MCF 10A (cell line): ENCODE results near the gene AVL9. TPM values are rescaled to one million over a fixed set of nuclear protein-coding genes. Genes with fewer than 3 reads are reported as not detected.

Source experiments
- BruUV-seq: library from RNA; stranded (reverse); fragments of 400-500 nt; replicated peaks from 2 replicates; lab custom pipeline; 2021; lab: Mats Ljungman, UMichigan
- CTCF ChIA-PET: fragments of 300-600 bp; sonication (Branson Sonifier 250); formaldehyde crosslinking; extraction: SDS; loops from one replicate; lab custom pipeline; 2021; ENCODE audit warnings: antibody characterized with exemption, inconsistent platforms; lab: Yijun Ruan, JAX
- POLR2A ChIA-PET: fragments of 300-600, 350-650 bp; sonication (Branson Sonifier 250); formaldehyde crosslinking; extraction: SDS; loops from one replicate; lab custom pipeline; 2020; ENCODE audit warnings: antibody characterized with exemption, inconsistent platforms; lab: Yijun Ruan, JAX
- DNase-seq: peaks from one replicate; pipeline ENCODE4 v3.0.0-alpha.2; 2018; ENCODE audit not compliant: unreplicated experiment
- H3K27ac Mint-ChIP-seq: one replicate; pipeline ENCODE4 v1.8.0; 2022; ENCODE audit warnings: mild to moderate bottlenecking, low read depth, mixed read lengths; ENCODE audit not compliant: unreplicated experiment
- H3K27me3 Mint-ChIP-seq: one replicate; pipeline ENCODE4 v1.8.0; 2022; ENCODE audit warnings: mixed read lengths; ENCODE audit not compliant: insufficient read depth, unreplicated experiment
- H3K36me3 Mint-ChIP-seq: one replicate; pipeline ENCODE4 v1.8.0; 2022; ENCODE audit warnings: mild to moderate bottlenecking, moderate library complexity, mixed read lengths; ENCODE audit not compliant: insufficient read depth, unreplicated experiment
- H3K4me1 Mint-ChIP-seq: one replicate; pipeline ENCODE4 v1.8.0; 2022; ENCODE audit warnings: mixed read lengths; ENCODE audit not compliant: insufficient read depth, unreplicated experiment
- H3K4me3 Mint-ChIP-seq: one replicate; pipeline ENCODE4 v1.8.0; 2022; ENCODE audit warnings: mild to moderate bottlenecking, moderate library complexity, mixed read lengths; ENCODE audit not compliant: unreplicated experiment
- H3K9me3 Mint-ChIP-seq: one replicate; pipeline ENCODE4 v1.8.0; 2022; ENCODE audit warnings: mixed read lengths; ENCODE audit not compliant: unreplicated experiment
- intact Hi-C: fragments of 100-400 bp; cut with micrococcal nuclease; formaldehyde crosslinking; loops from 2 replicates; pipeline ENCODE4 v1.14.1; 2022
- total RNA-seq: library from RNA; stranded (reverse); gene quantifications from 2 replicates; pipeline ENCODE4 v1.2.3, GENCODE V29; 2022
- TF ChIP-seq, protein P1 (sequence below): fragments of 200-600 bp; IDR thresholded peaks from one replicate; pipeline ENCODE4 v1.8.0; 2022; ENCODE audit warnings: antibody characterized with exemption, mild to moderate bottlenecking; ENCODE audit not compliant: unreplicated experiment

Gene AVL9
- total RNA-seq, 1 experiment from 2014 or later: 38.6 TPM

DNA sequence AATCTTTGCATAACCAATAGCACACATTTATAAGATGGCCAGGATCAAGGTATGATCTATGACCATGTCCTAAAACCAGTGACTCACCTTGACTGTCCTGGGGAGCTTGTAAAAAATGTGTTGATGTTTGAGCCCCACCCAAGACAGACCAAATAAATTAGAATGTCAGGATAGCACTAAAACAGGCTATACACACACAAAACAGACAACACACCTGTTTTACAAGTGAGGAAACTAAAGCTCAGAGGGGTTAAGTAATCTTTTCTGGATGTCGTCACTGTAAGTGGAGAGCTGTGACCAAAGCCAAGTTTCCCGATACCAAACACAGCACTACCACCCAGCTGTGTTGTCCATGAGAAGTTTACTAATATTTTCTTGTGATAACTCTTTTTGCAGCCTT lies 84.5 kb downstream of the AVL9 start:
- no peak overlapping the region for H3K27ac Mint-ChIP-seq
- peaks cover 83% of the 10 kb centered on the region for H3K36me3 Mint-ChIP-seq
- no peaks in the 10 kb centered on the region for H3K9me3 Mint-ChIP-seq
- POLR2A ChIA-PET: interaction anchor here (0.6 to 0.8 kb wide), 2 partner anchors 8 to 501 kb away, joined by 3 read pairs; no protein-coding TSS in a partner anchor
- TF ChIP-seq, protein P1, sequence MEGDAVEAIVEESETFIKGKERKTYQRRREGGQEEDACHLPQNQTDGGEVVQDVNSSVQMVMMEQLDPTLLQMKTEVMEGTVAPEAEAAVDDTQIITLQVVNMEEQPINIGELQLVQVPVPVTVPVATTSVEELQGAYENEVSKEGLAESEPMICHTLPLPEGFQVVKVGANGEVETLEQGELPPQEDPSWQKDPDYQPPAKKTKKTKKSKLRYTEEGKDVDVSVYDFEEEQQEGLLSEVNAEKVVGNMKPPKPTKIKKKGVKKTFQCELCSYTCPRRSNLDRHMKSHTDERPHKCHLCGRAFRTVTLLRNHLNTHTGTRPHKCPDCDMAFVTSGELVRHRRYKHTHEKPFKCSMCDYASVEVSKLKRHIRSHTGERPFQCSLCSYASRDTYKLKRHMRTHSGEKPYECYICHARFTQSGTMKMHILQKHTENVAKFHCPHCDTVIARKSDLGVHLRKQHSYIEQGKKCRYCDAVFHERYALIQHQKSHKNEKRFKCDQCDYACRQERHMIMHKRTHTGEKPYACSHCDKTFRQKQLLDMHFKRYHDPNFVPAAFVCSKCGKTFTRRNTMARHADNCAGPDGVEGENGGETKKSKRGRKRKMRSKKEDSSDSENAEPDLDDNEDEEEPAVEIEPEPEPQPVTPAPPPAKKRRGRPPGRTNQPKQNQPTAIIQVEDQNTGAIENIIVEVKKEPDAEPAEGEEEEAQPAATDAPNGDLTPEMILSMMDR: no peak
- no peak for DNase-seq
- intact Hi-C loops: no loop called here
- no peak overlapping the region for H3K4me3 Mint-ChIP-seq
- no peaks in the 10 kb centered on the region for H3K4me1 Mint-ChIP-seq
- CTCF ChIA-PET: no interaction called here
- H3K27me3 Mint-ChIP-seq: no peaks in the 10 kb centered on the region
- no TSS peak for BruUV-seq

DNA sequence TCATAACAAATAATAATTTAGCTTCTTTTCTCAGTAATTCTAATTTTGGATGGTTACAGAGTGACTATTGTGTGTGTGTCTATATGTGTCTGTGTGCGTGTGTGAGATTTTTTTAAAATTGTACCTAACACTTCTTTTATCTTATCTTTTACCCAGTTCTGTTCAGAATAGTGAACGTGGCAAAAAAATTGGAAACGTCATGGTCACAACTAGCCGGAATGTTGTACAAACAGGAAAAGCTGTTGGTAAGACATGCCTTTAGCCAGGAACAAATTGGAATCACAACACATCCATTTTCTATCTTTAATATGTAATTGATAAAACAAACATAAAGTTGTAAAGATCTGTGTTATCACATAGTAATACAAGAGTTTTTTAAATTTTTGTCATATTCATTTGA lies 85.4 kb downstream of the AVL9 start:
- H3K4me3 Mint-ChIP-seq: no peak overlapping the region
- no peaks in the 10 kb centered on the region for H3K9me3 Mint-ChIP-seq
- POLR2A ChIA-PET: no interaction called here
- H3K36me3 Mint-ChIP-seq: peaks cover 83% of the 10 kb centered on the region
- H3K4me1 Mint-ChIP-seq: no peaks in the 10 kb centered on the region
- CTCF ChIA-PET: interaction anchor here (0.6 to 0.8 kb wide), 2 partner anchors 8 to 232 kb away, joined by 3 read pairs; no protein-coding TSS in a partner anchor
- H3K27ac Mint-ChIP-seq: no peak overlapping the region
- TF ChIP-seq, protein P1: no peak
- no peaks in the 10 kb centered on the region for H3K27me3 Mint-ChIP-seq
- BruUV-seq: no TSS peak
- DNase-seq: no peak
- intact Hi-C loops: no loop called here

DNA sequence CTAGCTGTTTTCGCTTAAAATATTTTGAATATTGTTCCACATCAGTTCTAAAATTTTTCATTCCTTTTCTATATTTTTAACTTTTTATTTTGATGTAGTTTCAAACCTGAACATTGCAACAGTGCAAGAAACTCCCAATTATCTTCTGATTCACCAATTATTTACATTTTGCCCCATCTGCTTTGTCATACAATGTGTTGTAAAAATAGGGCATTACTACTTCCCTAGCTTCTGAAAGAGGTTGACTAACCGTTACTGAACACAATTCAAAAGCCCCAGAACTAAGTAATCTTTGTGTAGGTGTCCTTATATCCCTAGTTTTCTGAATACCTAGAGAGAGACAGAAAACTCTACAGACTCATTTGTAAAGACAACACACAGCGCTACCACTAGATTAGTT lies 86.7 kb downstream of the AVL9 start:
- no peaks in the 10 kb centered on the region for H3K27me3 Mint-ChIP-seq
- TF ChIP-seq, protein P1: no peak
- intact Hi-C loops: no loop called here
- peaks cover 83% of the 10 kb centered on the region for H3K36me3 Mint-ChIP-seq
- H3K4me3 Mint-ChIP-seq: no peak overlapping the region
- BruUV-seq: no TSS peak
- no peaks in the 10 kb centered on the region for H3K9me3 Mint-ChIP-seq
- H3K27ac Mint-ChIP-seq: no peak overlapping the region
- DNase-seq: no peak
- POLR2A ChIA-PET: interaction anchor here (0.5 to 0.8 kb wide), 2 partner anchors 29 to 30 kb away, joined by 3 read pairs; no protein-coding TSS in a partner anchor
- H3K4me1 Mint-ChIP-seq: peaks cover 5% of the 10 kb centered on the region
- CTCF ChIA-PET: no interaction called here

DNA sequence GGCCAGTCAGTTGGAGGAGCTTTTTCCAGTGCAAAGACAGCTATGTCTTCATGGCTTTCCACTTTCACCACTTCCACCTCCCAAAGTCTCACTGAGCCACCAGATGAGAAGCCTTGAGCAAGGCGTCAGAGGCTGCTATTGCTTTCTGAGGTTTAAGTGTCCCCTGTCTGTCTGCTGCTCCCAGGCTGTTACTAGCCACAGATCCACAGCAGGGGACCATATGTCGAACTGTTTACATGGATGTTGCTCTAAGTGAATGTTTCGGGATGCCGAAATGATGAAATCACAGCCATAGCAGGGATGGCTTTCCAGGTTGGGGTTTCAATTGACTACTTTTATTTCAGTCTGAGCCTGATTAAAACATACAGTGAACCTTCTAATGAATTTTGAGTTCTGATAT lies 88.5 kb downstream of the AVL9 start:
- Mint-ChIP-seq H3K36me3 (peaks cover 79% of the 10 kb centered on the region), H3K4me3 (no peak overlapping the region), H3K27ac (no peak overlapping the region), H3K9me3 (no peaks in the 10 kb centered on the region), H3K27me3 (no peaks in the 10 kb centered on the region), H3K4me1 (peaks cover 6% of the 10 kb centered on the region)
- TF ChIP-seq, protein P1: no peak
- CTCF ChIA-PET: interaction anchor here (0.7 kb wide), 1 partner anchor 527 kb away, joined by 3 read pairs; no protein-coding TSS in a partner anchor
- DNase-seq: no peak
- intact Hi-C loops: no loop called here
- BruUV-seq: no TSS peak
- POLR2A ChIA-PET: no interaction called here
